ENCODE data around the gene LRRC14B.
"Not testable (repeated sequence)": the region's sequence is repeated elsewhere in the genome, so short reads cannot be mapped to it uniquely, and the experiment has no call there.

Gene LRRC14B

DNA sequence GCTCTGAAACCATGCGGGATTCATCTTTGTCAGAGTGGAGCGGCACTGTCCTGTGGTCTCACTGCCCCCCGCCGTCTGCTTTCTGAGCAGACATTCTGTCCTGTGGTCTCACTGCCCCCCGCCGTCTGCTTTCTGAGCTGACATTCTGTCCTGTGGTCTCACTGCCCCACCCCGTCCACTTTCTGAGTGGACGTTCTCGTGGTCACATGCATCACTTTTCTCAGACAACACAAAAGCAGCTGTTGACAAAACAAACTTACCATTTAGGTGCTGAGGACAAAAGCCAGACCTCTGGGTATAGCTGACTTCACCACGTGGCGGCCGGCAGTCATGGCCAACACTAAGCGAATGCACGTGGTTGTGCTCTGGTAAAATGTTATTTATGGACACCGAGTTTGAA, 2.8 kb downstream of the LRRC14B start:
- DNase-seq: no peak

- DNase-seq: no peak
Observed at GRCh38 chr5:194603-195209, 3.4 kb downstream of the LRRC14B start.

DNA sequence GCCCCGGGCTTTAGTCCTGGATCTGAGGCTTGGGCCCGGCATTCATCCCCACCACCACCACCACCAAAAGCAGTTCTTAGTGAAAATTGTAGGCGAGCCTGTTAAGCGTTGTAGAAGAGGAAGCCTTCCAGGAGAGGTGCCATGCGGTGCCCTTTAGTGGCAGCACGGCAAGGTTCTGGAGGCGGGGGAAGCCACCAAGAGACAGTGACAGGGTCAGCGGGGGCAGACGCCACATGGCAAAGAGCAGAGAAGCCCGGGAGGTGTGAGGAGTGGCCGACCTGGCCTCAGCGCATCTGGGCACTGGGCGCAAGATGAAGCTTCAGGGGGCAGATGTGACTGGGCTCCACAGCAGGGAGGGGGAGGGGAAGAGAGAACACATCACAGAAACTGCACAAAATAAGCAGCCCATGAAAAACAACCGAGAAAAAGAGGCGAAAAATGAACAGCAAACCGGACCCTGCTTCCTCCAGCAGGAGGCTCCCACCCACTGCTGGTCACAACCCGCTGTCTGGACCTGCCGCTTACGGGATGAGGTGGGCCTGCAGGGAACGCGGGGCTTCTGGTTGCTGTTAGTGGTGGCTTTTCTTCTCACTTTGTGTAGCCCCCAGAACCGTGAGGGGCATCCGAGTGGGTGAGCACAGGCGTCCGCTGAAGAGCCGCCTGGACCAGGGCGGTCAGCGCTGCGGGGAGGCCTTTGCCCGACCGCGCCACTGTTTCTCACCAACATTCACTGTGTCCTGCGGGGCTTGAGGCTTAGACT, 4.3 kb downstream of the LRRC14B start:
- no peak for DNase-seq

GRCh38 chr5:196350-196749, 5.1 kb downstream of the LRRC14B start:
- no peak for DNase-seq

DNA sequence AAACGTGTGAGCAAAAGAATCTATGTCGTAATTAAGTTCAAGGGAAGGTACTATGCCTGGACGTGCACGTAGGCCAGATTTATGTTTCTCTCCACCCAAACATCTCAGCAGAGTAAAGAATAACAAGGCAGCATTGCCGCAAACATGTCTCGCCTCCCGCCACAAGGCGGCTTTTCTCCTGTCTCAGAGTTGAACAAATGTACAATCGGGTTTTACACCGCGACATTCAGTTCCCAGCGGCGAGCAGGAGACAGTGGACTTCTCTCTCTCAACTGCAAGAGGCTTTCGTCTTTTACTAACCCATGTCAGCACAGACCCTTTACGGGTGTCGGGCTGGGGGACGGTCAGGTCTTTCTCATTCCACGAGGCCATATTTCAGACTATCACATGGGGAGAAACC, 5.7 kb downstream of the LRRC14B start:
- not testable (repeated sequence) for DNase-seq

GRCh38 chr5:197892-198489, 6.7 kb downstream of the LRRC14B start:
- DNase-seq: no peak

- no peak for DNase-seq
Observed at GRCh38 chr5:198516-199196, 7.4 kb downstream of the LRRC14B start.

DNA sequence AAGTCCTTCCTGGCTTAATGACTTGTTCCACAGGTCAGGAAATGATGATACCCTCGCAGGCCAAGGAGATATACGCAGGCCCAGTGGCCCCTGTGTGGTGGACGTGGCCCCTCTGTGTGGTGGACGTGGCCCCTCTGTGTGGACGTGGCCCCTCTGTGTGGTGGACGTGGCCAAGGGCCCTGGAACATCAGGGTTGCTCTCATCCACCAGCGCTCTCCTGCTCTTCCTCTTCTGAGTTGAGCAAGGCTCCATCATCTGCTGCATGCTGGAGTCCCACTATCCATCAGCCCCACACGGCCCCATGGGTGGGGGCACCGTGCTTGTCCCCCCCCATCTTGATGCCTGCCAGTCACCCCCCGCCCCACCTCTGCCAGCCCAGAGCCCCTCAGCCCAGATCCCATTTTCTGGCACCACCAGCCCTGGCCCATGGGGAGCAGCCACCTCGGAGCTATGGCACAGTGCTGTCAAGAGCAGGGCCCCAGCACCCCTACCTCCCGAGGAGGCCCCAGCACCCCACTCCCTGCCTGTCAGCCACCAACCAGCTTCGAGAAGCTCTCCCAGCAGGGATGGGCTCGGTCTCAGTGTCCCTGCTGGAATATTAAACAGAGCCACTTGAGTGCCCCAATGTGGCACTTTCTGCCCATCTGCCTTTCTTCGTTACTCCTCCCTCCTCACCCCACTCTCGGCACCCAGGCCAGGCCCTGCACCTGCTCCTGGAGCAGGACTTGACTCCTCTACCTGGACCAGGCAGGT, 8.1 kb downstream of the LRRC14B start:
- DNase-seq: no peak

DNA sequence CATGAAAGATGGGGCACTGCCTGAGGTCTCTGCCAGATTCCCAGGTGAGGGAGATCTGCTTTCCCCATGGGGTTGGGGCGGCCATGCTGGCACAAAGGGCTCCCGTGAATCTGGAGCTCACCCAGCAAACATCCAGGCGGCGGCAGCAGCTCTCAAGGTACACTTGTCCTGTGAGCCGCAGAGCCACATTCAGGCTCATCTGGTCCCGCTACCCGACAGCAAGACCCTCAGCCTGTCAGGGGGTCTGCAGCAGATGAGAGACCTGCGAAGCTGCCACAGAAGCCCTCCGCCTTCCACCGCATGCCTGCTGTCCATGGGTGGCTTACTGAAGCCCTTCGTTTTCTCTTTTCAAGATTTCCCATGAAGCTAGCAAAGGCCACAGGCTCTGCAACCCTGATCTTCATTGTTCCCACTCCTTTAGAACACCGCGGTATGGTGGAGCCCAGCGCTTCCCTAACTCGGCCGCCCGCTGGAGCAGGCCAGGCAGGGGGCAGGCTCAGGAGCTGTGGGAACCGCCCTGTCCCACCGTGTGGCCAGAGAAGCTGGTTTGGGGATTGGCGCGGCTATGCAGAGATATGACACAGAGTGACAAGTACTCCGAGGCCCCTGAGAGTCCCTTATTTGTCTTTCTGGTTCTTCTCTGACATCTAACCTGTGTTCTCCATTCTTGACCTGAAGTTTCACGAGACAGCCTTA, 8.8 kb downstream of the LRRC14B start:
- DNase-seq: no peak

DNA sequence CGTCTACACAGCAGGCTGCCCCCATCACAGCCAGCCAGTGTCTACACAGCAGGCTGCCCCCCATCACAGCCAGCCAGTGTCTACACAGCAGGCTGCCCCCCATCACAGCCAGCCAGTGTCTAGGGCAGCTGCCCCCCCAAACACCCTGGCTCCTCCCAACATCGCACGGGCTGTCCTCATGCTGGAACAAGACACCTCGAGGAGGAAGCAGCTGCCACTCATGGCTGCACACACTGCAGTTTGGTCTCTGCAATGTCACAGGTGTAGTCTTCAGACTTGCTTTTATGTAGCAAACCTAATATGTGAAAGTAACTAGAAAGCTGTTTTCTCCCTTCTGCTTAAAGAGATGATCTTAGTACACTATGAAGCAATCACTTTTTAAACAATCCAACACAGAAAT, 9.7 kb downstream of the LRRC14B start:
- DNase-seq: no peak

DNA sequence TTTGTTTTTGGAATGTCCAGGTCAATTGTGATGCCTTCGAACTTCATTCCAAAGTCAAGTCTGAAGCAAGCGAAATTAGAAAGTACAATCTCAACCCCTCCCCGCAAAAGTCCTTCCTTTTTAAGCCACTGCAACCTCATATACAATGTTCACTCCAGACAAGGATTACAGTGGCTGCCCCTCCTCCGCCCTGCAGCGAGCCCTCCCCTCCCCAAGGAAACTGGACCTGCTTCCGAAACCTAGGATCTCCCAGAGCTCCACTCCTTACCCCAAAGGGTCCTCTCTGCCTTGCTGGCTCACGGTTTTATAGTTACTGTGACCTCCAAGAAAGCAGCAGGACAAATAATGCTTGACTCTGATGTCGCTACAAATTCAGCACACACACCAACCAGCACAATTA, 10.4 kb downstream of the LRRC14B start:
- DNase-seq: no peak

- DNase-seq: no peak
Observed at GRCh38 chr5:203246-203930, 12.1 kb downstream of the LRRC14B start.

DNA sequence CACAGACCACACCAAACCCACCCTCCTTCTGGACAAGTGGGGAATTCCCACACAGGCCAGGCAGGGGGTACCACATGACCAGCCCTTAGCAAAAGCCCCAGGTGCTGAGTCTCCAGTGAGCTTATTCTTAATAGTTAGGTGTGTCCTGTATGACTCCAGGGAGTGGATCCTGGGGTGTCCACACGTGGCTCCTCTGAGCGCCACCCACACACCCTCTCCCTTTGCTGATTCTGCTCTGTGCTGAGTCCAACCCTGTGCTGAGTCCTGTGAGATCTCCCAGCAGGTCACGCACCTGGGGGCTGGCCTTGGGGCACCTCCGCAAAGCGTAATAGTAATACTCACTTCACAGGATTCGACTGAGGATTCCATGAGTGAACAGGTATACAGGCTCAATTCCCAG, 12.7 kb downstream of the LRRC14B start:
- DNase-seq: no peak

DNA sequence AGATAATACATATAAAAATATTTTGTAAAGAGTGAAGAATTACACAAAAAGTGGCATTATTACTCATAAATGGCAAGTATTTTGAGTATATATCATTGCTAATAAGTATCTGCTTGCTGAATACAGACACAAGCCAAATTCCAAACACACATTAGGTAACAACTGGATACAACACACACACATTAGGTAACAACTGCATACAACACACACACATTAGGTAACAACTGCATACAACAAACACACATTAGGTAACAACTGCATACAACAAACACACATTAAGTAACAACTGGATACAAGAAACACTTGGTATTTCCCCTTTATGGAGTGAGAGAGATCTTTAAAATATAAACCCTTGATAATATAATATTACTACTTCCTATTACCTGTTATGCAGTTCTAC, 13.2 kb downstream of the LRRC14B start:
- no peak for DNase-seq

DNA sequence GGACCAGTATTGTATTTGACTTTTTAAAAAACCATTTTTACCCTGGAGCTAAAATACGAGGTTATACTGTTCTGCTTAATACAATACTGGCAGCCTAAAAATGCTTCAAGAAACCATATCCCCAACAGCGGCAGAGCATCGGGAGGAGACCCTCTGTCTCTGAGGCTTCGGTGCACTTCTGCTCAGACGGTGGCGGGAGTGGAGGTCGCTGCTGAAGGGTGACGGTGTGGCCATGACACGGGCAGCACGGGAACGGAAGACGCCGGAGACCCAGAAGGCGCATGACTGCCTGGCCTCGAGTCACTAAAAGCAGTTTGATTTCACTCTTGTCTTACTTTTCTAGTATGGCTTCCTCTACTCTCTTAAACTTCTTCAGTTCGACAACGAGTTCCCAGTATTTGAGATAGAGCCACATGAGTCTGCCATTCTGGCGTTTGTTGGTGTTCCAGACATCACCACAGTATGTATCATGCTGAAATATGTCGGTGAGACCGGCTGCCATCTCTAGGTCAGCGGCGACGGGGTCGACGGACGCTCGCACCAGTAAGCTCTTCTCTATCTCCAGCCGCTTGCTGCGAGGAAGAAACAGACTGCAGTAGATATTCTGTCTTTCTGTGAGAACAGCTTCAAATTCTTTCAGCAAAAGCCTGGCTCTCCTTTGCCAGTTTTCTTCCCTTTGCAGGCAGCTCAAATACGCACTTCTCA, 13.8 kb downstream of the LRRC14B start:
- no peak for DNase-seq

DNA sequence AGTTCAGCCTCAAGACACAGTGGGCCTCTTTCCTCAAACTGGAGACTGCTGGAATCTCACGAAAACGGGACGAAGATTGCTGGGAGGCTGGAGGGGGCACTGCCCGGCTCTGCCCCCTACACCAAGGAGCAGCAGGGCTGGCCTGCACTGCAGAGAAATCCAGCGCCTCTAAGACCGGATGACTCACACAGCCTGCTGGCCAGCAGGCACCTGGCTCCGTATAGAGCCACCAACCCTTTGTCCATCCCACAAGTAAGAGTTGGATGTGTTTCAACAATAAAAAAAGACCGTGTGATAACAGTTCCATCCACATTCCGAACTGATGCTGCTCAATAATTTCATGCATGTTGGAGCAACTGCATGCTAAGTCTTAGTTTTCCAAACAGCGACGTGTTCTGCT, 15.1 kb downstream of the LRRC14B start:
- DNase-seq: no peak

DNA sequence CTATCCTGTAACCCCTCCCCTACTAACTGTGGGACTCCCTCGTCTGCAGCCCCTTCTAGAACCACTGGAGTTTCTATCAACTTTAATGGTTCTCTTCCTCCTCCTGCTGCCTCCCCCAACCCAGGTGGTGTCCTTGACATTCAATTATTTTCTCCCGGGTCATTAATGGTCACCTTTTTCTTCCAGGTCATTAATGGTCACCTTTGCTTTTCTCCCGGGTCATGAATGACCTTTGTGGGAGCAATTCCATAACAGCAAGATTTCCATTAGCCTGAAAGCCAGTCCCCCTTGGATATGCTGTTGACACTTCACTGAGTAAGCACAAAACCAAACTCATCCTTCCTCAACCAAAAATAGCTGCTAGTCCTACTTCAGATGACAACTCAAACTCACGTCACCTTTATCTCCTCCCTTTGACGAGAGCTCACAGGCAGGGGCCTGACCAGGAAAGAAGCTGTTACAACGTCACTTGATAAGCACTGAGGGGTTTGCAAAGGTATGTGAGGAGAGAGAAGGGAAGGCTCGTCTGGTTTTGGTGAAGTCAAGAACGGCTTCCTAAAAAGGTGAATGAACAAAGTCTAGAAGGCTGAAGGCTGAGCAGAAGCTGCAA, 15.7 kb downstream of the LRRC14B start:
- no peak for DNase-seq

GRCh38 chr5:207599-207998, 16.3 kb downstream of the LRRC14B start:
- no peak for DNase-seq

GRCh38 chr5:208449-209114, 17.3 kb downstream of the LRRC14B start:
- no peak for DNase-seq

DNA sequence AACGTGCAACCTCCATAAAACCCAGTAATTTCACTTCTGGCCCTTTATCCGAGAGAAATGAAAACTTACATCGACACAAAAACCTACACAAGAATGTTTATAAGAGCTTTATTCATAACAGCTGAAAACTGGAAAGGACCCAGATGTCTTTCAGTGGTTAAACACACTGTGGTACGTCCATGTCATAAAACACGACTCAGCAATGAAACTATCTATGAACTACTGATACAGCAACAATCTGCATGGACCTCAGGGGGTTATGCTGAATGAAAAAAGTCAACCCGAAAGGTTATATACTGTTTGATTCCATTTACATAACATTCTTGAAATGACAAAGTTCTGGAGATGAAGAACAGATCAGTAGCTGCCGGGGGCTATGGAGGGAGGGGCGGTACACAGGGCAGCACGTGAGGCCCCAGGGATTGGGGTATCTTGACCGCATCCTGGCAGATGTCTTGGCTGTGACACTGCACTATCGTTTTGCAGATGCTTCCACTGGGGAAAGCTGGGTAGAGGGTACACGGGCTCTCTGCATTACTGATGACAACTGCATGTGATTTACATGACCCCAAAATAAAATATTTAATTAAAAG, 22.6 kb downstream of the LRRC14B start:
- DNase-seq: no peak
